Heart left ventricle (tissue), 16 donors: ENCODE measurements around the gene HHAT. TPM values are rescaled to one million over a fixed set of nuclear protein-coding genes. Genes with fewer than 3 reads are reported as not detected.
A peak's percentile ranks its signal among the peaks of the same experiment; 100 is the strongest.

Experiments used
- ATAC-seq, 4 donors: fragments of 200-7000 bp; cut with Tn5 transposase; one replicate each; pipeline ENCODE4 v1.9.1; 2020 to 2022; ENCODE audit warnings: moderate library complexity in 4 of 4, mild to moderate bottlenecking in 3 of 4, moderate number of reproducible peaks in 1 of 4
- DNase-seq, 5 donors: peaks; one replicate each; pipeline ENCODE4 v3.0.0-alpha.2; 2020
- H3K27ac ChIP-seq, 12 donors: fragments of 200-600 bp; sonication (generic) in 4 of 12; one replicate each; pipeline versions ENCODE4 v1.5.0 to v1.8.0; 2016 to 2022; ENCODE audit warnings: mild to moderate bottlenecking in 2 of 12
- H3K27me3 ChIP-seq, 9 donors: fragments of 200-600 bp; sonication (generic) in 2 of 9; one replicate each; pipeline versions ENCODE4 v1.5.1 to v1.8.0; 2016 to 2022; ENCODE audit warnings: mild to moderate bottlenecking in 3 of 9
- H3K36me3 ChIP-seq, 9 donors: fragments of 200-600 bp; sonication (generic) in 2 of 9; one replicate each; pipeline versions ENCODE4 v1.5.0 to v1.8.0; 2018 to 2022; ENCODE audit warnings: mild to moderate bottlenecking in 2 of 9
- H3K4me1 ChIP-seq, 12 donors: fragments of 200-600 bp; sonication (generic) in 4 of 12; one replicate each; pipeline versions ENCODE4 v1.5.0 to v1.8.0; 2016 to 2022; ENCODE audit warnings: mild to moderate bottlenecking in 3 of 12
- H3K4me3 ChIP-seq, 12 donors: fragments of 200-600 bp; sonication (generic) in 4 of 12; one replicate each; pipeline versions ENCODE4 v1.5.0 to v1.8.0; 2017 to 2022; ENCODE audit warnings: mild to moderate bottlenecking in 9 of 12, moderate library complexity in 4 of 12
- H3K9me3 ChIP-seq, 12 donors: fragments of 200-600 bp; sonication (generic) in 4 of 12; one replicate each; pipeline versions ENCODE4 v1.5.0 to v1.8.0; 2016 to 2022; ENCODE audit warnings: mild to moderate bottlenecking in 1 of 12
- POLR2A ChIP-seq, 2 donors: fragments of 450-650 bp; IDR thresholded peaks; one replicate each; pipeline ENCODE4 v1.6.1; 2017; ENCODE audit warnings: antibody characterized with exemption in 2 of 2, mild to moderate bottlenecking in 2 of 2, moderate library complexity in 2 of 2
- WGBS, 4 donors: extraction: QIAGEN DNeasy Blood & Tissue Kit in 2 of 4; methylation state at CpG; one replicate each; pipeline versions ENCODE4 v1.1.5 to v1.1.7; 2013 to 2018; 5-methylcytosine and 5-hydroxymethylcytosine counted together
- intact Hi-C, 10 donors: fragments of 100-400 bp; cut with DNase I; formaldehyde crosslinking; loops; one replicate each; pipeline versions ENCODE4 v1.11.1 to v1.14.2; 2022
- polyA plus RNA-seq, 2 donors: library from polyadenylated mRNA; stranded (reverse); fragments of 200-250 nt; gene quantifications; one replicate each; pipeline ENCODE4 v1.2.3, GENCODE V29; 2013
- total RNA-seq, 9 donors: library from RNA; depleted of rRNA in 2 of 9; stranded (reverse); fragments of >200 nt in 2 of 9; fragmentation: NEBNext Ultra II Directional in 3 of 9; extraction: Animal tissue kit (Norgen Biotek cat#: 25700) in 3 of 9; gene quantifications; one replicate each; pipeline versions ENCODE4 v1.1.0 to v1.2.4, GENCODE V29; 2016 to 2023
- TF ChIP-seq, protein P1 (sequence below), 12 donors: fragments of 200-600 bp; sonication (generic) in 4 of 12; IDR thresholded peaks; one replicate each; pipeline versions ENCODE4 v1.5.0 to v1.8.0; 2018 to 2022; ENCODE audit warnings: antibody characterized with exemption in 12 of 12, mild to moderate bottlenecking in 5 of 12
- donor health status: ischemic (EF 13 %, LVEDD 7.1; RV severe dilation, severe dysfunction).
- donor health status: healthy with polysubstance abuse.
- donor health status: DM: no; HTN: yes; CAD: no.
- donor health status: DM: no; HTN: no; CAD: no.
- donor health status: ischemic (EF 25% LVEDD 6.9; RV normal size, moderate dysfunction).
- donor health status: ischemic (EF 25% LVEDD 5.7; RV mildly dilated, moderate dysfunction).
- donor health status: healthy.
- donor health status: DM: yes; HTN: yes; CAD: no.
- donor health status: ischemic (EF 35%, LVEDD 5.7; RV mildly dilated, moderate dysfunction).
- donor health status: nonischemic (EF 11% LVEDD 7.7; RV severe dilation, severe dysfunction).
- donor health status: DM: yes; HTN: yes; CAD: no.
- donor health status: PGD.
- donor health status: ischemic (EF 29% LVEDD 5.4; RV normal size, mild dysfunction).
- donor health status: nonischemic (EF 23%, LVEDD 6.1; RV moderate dilation, normal function).

HHAT gene
- total and polyA plus RNA-seq, 11 donors, result 0.98 to 4.7 (median 2.8) TPM

DNA sequence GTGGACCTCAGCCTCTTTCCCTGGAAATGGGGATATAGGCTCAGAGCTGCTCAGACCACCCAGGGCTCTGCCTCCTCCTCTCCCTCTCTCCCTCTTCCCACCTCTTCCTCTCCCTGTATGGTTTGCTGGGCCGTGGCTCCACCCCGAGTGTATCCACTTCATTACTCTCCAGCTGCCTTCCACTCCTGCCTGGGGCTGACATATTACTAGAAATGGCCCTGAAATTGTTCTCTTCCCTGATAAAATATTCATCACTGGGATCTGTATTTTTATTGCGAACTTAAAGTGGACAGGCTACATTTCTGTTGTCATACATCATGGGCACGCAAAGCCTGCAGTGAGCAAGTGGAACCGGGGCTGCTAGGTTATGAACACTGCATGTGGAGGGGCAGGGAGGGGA is 225.0 kb downstream of the HHAT start:
- 75 to 78% (median 76%) methylated on average over 5 of the region's 5 CpGs for WGBS, 4 donors
- no peaks in the 10 kb centered on the region for H3K9me3 ChIP-seq
- no peak for DNase-seq
- intact Hi-C loops, result no loop called here
- H3K4me3 ChIP-seq, result no peak overlapping the region
- peaks cover 0 to 12% (median 6%) of the 10 kb centered on the region in 12 donors for H3K4me1 ChIP-seq
- no peaks in the 10 kb centered on the region for H3K36me3 ChIP-seq
- H3K27ac ChIP-seq, result no peak overlapping the region
- TF ChIP-seq, protein P1, sequence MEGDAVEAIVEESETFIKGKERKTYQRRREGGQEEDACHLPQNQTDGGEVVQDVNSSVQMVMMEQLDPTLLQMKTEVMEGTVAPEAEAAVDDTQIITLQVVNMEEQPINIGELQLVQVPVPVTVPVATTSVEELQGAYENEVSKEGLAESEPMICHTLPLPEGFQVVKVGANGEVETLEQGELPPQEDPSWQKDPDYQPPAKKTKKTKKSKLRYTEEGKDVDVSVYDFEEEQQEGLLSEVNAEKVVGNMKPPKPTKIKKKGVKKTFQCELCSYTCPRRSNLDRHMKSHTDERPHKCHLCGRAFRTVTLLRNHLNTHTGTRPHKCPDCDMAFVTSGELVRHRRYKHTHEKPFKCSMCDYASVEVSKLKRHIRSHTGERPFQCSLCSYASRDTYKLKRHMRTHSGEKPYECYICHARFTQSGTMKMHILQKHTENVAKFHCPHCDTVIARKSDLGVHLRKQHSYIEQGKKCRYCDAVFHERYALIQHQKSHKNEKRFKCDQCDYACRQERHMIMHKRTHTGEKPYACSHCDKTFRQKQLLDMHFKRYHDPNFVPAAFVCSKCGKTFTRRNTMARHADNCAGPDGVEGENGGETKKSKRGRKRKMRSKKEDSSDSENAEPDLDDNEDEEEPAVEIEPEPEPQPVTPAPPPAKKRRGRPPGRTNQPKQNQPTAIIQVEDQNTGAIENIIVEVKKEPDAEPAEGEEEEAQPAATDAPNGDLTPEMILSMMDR (IDR thresholded peaks at IDR 0.05), result no peak
- no peak for TF ChIP-seq POLR2A (IDR thresholded peaks at IDR 0.05)
- no peaks in the 10 kb centered on the region for H3K27me3 ChIP-seq
- no peak for ATAC-seq

DNA sequence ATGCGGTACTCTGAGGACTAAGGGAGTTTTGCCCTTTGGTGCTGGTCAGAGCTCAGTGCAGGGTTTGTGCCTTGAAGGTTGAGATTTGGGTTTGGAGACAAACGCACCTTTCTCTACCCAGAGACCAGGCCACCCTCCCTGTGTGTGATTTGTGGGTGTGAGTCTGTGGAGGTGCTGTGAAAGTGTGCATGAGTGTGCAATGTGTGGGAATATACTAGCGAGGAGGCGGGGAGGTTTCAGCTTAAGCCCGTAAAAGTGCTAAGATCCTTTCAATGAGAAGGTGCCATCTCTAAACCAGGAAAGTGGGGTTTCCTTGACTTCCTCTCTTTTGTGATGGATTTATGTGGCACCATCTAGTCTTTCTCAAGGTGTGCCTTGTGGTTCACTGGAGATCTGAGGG is 225.7 kb downstream of the HHAT start:
- Histone ChIP-seq H3K4me1 (peaks cover 0 to 15% (median 7%) of the 10 kb centered on the region in 12 donors), H3K36me3 (no peaks in the 10 kb centered on the region), H3K4me3 (no peak overlapping the region), H3K9me3 (no peaks in the 10 kb centered on the region), H3K27me3 (no peaks in the 10 kb centered on the region), H3K27ac (no peak overlapping the region)
- WGBS, 4 donors, result 93 to 98% (median 98%) methylated on average over 5 of the region's 5 CpGs
- TF ChIP-seq POLR2A (IDR thresholded peaks at IDR 0.05), result no peak
- TF ChIP-seq, protein P1 (IDR thresholded peaks at IDR 0.05), result no peak
- intact Hi-C loops, result no loop called here
- DNase-seq, result no peak
- ATAC-seq, result no peak

DNA sequence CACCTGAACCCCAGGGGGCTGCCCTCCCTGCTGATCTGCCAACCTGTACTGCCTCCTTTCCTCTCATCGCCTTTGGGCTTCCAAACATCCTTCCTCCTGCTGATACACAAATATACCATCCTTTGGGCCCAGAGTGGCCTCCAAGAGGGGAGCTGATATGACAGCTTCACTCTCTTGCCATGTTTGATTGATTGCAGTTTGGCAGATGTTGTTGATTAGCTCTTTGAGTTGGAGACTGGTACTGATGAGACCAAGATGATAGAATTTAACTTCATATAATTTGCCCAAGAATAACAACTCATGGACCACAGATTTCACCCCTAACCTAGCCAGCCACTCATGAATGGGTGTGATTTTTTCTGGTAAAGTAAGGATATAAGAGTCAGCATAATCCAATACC is 227.8 kb downstream of the HHAT start:
- no peak for DNase-seq
- no peaks in the 10 kb centered on the region for H3K9me3 ChIP-seq
- no peak overlapping the region for H3K4me3 ChIP-seq
- no peaks in the 10 kb centered on the region for H3K27me3 ChIP-seq
- WGBS, 4 donors, result 82 to 100% (median 89%) methylated on average over 1 of the region's 1 CpG
- H3K27ac ChIP-seq, result no peak overlapping the region
- TF ChIP-seq POLR2A (IDR thresholded peaks at IDR 0.05), result no peak
- TF ChIP-seq, protein P1 (IDR thresholded peaks at IDR 0.05), result no peak
- intact Hi-C loops, result no loop called here
- peaks cover 0 to 15% (median 7%) of the 10 kb centered on the region in 12 donors for H3K4me1 ChIP-seq
- ATAC-seq, result no peak
- H3K36me3 ChIP-seq, result no peaks in the 10 kb centered on the region

DNA sequence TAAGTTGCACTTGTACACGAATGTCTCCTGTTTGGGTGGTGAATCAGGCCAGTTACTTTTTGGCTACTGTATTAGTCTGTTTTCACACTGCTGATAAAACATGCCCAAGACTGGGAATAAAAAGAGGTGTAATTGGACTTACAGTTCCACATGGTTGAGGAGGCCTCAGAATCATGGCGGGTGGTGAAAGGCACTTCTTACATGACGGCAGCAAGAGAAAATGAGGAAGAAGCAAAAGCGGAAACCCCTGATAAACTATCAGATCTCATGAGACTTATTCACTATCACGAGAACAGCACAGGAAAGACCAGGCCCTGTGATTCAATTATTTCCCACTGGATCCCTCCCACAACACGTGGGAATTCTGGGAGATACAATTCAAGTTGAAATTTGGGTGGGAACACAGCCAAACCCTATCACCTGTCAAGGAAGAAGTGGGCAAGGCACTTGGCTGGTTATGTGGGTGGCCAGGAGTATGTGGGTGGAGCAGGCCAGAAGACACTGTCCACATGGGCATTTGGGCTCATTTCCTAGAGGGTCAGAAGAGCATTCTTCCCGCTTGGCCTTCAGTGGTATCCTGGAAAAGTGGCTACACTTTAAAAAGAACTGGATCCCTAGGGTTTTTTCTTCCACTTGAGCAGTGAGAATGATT is 228.8 kb downstream of the HHAT start:
- Histone ChIP-seq H3K4me1 (peaks cover 0 to 15% (median 7%) of the 10 kb centered on the region in 12 donors), H3K27ac (no peak overlapping the region), H3K4me3 (no peak overlapping the region), H3K27me3 (no peaks in the 10 kb centered on the region), H3K9me3 (no peaks in the 10 kb centered on the region), H3K36me3 (no peaks in the 10 kb centered on the region)
- WGBS, 4 donors, result 65 to 71% (median 68%) methylated on average over 7 of the region's 7 CpGs
- ATAC-seq (peak in 1 of 4 donors; percentile 47), DNase-seq (no peak)
- no peak for TF ChIP-seq POLR2A (IDR thresholded peaks at IDR 0.05)
- TF ChIP-seq, protein P1 (IDR thresholded peaks at IDR 0.05), result no peak
- intact Hi-C loops, result no loop called here
